ENCODE measurements around the gene GAD1.

The GAD1 gene

DNA sequence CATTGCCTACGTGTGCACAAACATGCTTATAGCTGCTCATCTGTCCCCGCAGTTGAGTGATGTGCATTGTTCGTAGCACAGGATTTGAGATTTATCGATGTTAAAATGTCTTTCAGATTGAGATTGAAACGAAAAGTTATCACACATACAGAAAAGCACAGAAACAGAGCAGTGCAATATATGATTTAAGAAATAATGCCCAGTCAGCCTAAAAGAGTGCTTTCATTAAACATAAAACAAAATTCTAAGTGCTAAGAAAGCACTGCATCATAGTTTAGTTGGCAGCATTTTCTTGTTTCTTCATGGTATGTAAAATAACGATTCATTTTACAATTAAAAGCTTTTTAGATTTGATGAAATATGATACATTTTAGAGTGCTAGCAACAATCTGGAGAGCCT, 80.4 kb downstream of the GAD1 start:
- no peak for DNase-seq

DNA sequence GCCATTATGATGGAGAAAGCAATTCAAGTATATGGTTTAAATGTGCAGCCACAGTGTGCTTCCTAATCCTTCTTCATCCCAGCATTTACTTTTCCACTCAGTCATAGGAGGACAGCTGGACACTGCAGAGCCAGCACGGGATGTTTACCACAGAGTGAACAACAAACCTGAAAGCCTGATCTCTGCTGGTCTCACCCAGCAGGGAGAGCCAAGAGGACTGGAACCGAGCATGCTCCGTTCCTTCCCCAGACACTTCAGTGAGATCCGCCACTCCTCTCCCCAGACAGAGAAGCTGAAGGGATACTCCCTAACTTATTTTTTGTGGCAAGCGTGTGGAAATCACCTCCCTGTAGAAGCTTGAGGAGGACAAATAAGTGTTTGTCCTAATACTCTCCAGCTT, 89.2 kb downstream of the GAD1 start:
- no peak for DNase-seq

All from NCI-H2081 (cell line).